ENCODE measurements around the gene PNKP. TPM values are rescaled to one million over a fixed set of nuclear protein-coding genes. Genes with fewer than 3 reads are reported as not detected.

The PNKP gene
- polyA plus RNA-seq, 1 experiment, result 13.0 TPM

DNA sequence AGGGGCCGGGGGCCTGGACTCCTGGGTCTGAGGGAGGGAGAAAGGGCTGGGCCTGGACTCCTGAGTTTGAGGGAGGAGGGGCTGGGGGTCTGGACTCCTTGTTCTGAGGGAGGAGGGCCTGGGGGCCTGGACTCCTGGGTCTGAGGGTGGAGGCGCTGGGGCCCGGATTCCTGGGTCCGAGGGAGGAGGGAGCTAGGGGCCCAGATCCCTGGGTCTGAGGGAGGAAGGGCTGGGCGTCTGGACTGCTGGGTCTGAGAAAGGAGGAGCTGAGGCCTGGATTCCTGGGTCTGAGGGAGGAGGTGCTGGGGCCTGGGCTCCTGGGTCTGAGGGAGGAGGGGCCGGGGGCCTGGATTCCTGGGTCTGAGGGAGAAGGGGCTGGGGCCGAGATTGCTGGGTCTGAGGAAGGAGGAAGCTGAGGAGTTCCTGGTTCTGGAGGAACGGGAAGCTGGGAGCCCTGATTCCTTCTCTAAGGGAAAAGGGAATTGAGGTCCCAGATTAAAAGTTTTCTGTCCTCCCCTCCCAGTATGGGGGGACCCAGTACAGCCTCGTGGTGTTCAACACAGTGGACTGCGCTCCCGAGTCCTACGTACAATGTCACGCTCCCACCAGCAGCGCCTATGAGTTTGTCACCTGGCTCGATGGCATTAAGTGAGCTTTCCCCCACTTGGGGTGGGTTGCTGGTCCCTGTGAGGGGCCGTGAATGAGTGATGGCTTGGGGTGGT lies 48.6 kb downstream of the PNKP start:
- ChIA-PET POLR2A (interaction anchor here (1.1 kb wide), 1 partner anchor 59 kb away, joined by 4 read pairs; the partner anchor contains the start of genes AKT1S1 and TBC1D17), CTCF (interaction anchor here (1.0 kb wide), 1 partner anchor 11 kb away, joined by 3 read pairs; no protein-coding TSS in a partner anchor)

DNA sequence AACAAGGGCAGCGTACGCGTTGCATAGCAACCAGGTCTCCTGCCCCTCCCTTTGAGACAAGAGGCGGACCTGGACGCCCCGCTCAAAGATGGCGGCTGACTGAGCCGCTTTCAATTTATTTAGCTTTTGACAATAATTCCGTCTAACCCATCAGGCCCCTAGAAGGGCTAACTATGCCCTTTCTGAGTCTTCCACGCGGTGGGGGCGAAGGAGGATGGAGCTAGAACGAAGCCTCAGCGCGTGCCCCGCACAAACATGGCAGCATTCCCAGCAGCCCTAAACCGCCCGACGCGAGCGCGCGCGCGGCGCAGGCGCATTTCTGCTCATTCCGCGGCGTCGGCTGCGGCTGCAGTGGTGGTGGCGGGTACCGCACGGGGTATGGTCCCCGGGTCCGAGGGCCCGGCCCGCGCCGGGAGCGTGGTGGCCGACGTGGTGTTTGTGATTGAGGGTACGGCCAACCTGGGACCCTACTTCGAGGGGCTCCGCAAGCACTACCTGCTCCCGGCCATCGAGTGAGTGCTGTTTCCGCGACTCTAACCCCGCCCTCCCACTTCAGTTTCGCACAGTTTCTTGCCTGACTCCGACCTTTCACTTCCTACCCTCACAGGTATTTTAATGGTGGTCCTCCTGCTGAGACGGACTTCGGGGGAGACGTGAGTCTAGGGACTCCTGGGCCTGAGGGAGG lies 49.3 kb downstream of the PNKP start, which contains the start of gene MED25:
MED25 (plus strand) TSS at position 326 of the 685 bp plus-strand sequence; CDS start at position 379, 53 bp downstream.
- TF ChIP-seq, protein P1, sequence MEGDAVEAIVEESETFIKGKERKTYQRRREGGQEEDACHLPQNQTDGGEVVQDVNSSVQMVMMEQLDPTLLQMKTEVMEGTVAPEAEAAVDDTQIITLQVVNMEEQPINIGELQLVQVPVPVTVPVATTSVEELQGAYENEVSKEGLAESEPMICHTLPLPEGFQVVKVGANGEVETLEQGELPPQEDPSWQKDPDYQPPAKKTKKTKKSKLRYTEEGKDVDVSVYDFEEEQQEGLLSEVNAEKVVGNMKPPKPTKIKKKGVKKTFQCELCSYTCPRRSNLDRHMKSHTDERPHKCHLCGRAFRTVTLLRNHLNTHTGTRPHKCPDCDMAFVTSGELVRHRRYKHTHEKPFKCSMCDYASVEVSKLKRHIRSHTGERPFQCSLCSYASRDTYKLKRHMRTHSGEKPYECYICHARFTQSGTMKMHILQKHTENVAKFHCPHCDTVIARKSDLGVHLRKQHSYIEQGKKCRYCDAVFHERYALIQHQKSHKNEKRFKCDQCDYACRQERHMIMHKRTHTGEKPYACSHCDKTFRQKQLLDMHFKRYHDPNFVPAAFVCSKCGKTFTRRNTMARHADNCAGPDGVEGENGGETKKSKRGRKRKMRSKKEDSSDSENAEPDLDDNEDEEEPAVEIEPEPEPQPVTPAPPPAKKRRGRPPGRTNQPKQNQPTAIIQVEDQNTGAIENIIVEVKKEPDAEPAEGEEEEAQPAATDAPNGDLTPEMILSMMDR (IDR thresholded peaks at IDR 0.05; ENCODE audit: low read depth, low read length), result peak; percentile 27
- Histone ChIP-seq H3K9me3 (ENCODE audit: control insufficient read depth, insufficient read depth, low read length) (no peaks in the 10 kb centered on the region; the same call in 1 of the 2 replicates), H3K4me3 (ENCODE audit: low read depth, low read length) (peak within 1 kb of the TSS; percentile 99), H3K27ac (ENCODE audit: low read depth, low read length) (peak within 1 kb of the TSS; percentile 94), H3K27me3 (ENCODE audit: control insufficient read depth, insufficient read depth, low read length) (no peaks in the 10 kb centered on the region)
- ChIA-PET CTCF (interaction anchor here (0.5 to 0.6 kb wide), 2 partner anchors 306 to 907 kb away, joined by 3 to 4 read pairs; no protein-coding TSS in a partner anchor), POLR2A (interaction anchor here (1.1 kb wide), 1 partner anchor 59 kb away, joined by 4 read pairs; the partner anchor contains the start of genes AKT1S1 and TBC1D17)
- DNase-seq (ENCODE audit: low read depth, low spot score), result peak; percentile 55

More for the DNA sequence above, 48.6 kb downstream of the PNKP start:
- Histone ChIP-seq H3K27ac (ENCODE audit: low read depth, low read length) (peak overlapping the region; percentile 21), H3K9me3 (ENCODE audit: control insufficient read depth, insufficient read depth, low read length) (no peaks in the 10 kb centered on the region; the same call in 1 of the 2 replicates), H3K4me3 (ENCODE audit: low read depth, low read length) (peak overlapping the region; percentile 99), H3K27me3 (ENCODE audit: control insufficient read depth, insufficient read depth, low read length) (no peaks in the 10 kb centered on the region)
- TF ChIP-seq, protein P1 (IDR thresholded peaks at IDR 0.05; ENCODE audit: low read depth, low read length), result no peak
- DNase-seq (ENCODE audit: low read depth, low spot score), result no peak

DNA sequence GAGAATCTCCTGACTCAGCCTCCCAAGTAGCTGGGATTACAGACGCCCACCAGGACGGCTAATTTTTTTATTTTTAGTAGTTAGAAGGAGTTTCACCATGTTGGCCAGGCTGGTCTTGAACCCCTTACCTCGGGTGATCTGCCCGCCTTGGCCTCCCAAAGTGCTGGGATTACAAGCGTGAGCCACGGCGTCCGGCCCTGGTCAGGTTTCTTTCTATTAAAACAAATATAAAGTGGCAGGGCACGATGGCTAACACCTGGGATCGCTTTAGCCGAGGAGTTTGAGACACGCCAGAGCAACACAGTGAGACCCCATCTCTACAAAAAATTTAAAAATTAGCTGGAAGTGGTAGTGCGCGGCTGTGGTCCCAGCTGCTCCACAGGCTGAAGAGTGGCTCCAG lies 50.8 kb downstream of the PNKP start:
- TF ChIP-seq, protein P1 (IDR thresholded peaks at IDR 0.05; ENCODE audit: low read depth, low read length), result no peak
- Histone ChIP-seq H3K4me3 (ENCODE audit: low read depth, low read length) (no peak overlapping the region; the same call in 1 of the 2 replicates), H3K27ac (ENCODE audit: low read depth, low read length) (peak overlapping the region; percentile 32), H3K9me3 (ENCODE audit: control insufficient read depth, insufficient read depth, low read length) (no peaks in the 10 kb centered on the region; the same call in 1 of the 2 replicates), H3K27me3 (ENCODE audit: control insufficient read depth, insufficient read depth, low read length) (no peaks in the 10 kb centered on the region)
- POLR2A ChIA-PET, result no interaction called here
- CTCF ChIA-PET, result no interaction called here
- no peak for DNase-seq (ENCODE audit: low read depth, low spot score)

DNA sequence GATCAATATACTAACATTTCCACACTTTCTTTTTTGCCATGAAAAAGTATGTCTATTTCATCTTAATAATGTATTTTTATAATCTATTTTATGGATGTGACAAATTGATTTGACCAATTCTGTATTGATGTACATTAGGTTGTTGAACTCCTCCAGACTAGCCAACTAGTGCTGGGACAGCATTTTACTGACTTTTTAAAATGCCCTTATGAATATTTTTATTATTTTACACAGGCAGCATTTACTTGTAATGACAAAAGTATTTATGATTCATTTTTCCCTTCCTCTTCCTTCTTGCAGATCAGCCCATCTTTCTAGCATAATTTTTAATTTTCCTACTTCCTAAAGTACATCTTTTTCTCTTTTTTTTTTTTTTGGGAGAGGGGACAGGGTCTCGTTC lies 53.4 kb downstream of the PNKP start:
- H3K27me3 ChIP-seq (ENCODE audit: control insufficient read depth, insufficient read depth, low read length), result no peaks in the 10 kb centered on the region
- TF ChIP-seq, protein P1 (IDR thresholded peaks at IDR 0.05; ENCODE audit: low read depth, low read length), result no peak
- DNase-seq (ENCODE audit: low read depth, low spot score), result no peak
- CTCF ChIA-PET, result no interaction called here
- no peaks in the 10 kb centered on the region; the same call in 1 of the 2 replicates for H3K9me3 ChIP-seq (ENCODE audit: control insufficient read depth, insufficient read depth, low read length)
- POLR2A ChIA-PET, result interaction anchor here (1.0 to 1.2 kb wide), 3 partner anchors 40 to 55 kb away, joined by 3 to 7 read pairs (median 3); no protein-coding TSS in a partner anchor
- H3K27ac ChIP-seq (ENCODE audit: low read depth, low read length), result no peak overlapping the region
- peak overlapping the region; percentile 90; the same call in 1 of the 2 replicates for H3K4me3 ChIP-seq (ENCODE audit: low read depth, low read length)
